Heart right ventricle (tissue), 16 donors: ENCODE measurements around the gene CUBN. TPM values are rescaled to one million over a fixed set of nuclear protein-coding genes. Genes with fewer than 3 reads are reported as not detected.
A peak's percentile ranks its signal among the peaks of the same experiment; 100 is the strongest.

Source experiments
- ATAC-seq, 8 donors: fragments of 200-7000 bp; cut with Tn5 transposase; one replicate each; pipeline ENCODE4 v1.9.1; 2020; ENCODE audit warnings: mild to moderate bottlenecking in 8 of 8, moderate library complexity in 8 of 8, moderate number of reproducible peaks in 1 of 8
- DNase-seq, 2 donors: peaks; one replicate each; pipeline ENCODE4 v3.0.0-alpha.2; 2020
- H3K27ac ChIP-seq, 10 donors: fragments of 200-600 bp; sonication (generic) in 2 of 10; one replicate each; pipeline versions ENCODE4 v1.5.0 to v1.8.0; 2020 to 2022; ENCODE audit warnings: mild to moderate bottlenecking in 3 of 10
- H3K27me3 ChIP-seq, 7 donors: fragments of 200-600 bp; one replicate each; pipeline ENCODE4 v1.8.0; 2021 to 2022; ENCODE audit warnings: mild to moderate bottlenecking in 2 of 7
- H3K36me3 ChIP-seq, 9 donors: fragments of 200-600 bp; sonication (generic) in 1 of 9; one replicate each; pipeline versions ENCODE4 v1.5.0 to v1.8.0; 2020 to 2022; ENCODE audit warnings: mild to moderate bottlenecking in 2 of 9
- H3K4me1 ChIP-seq, 9 donors: fragments of 200-600 bp; sonication (generic) in 1 of 9; one replicate each; pipeline versions ENCODE4 v1.5.0 to v1.8.0; 2020 to 2022; ENCODE audit warnings: mild to moderate bottlenecking in 4 of 9
- H3K4me3 ChIP-seq, 10 donors: fragments of 200-600 bp; sonication (generic) in 2 of 10; one replicate each; pipeline versions ENCODE4 v1.5.0 to v1.8.0; 2020 to 2022; ENCODE audit warnings: mild to moderate bottlenecking in 7 of 10, moderate library complexity in 2 of 10
- H3K9me3 ChIP-seq, 11 donors: fragments of 200-600 bp in 10 of 11; sonication (generic) in 2 of 11; one replicate each; pipeline versions ENCODE4 v1.5.0 to v1.8.0; 2013 to 2022; ENCODE audit warnings: mild to moderate bottlenecking in 2 of 11, control low read depth in 1 of 11, moderate library complexity in 1 of 11
- CTCF ChIP-seq, 9 donors: fragments of 200-600 bp; sonication (generic) in 2 of 9; IDR thresholded peaks; one replicate each; pipeline versions ENCODE4 v1.5.0 to v1.8.0; 2021 to 2022; ENCODE audit warnings: antibody characterized with exemption in 9 of 9, mild to moderate bottlenecking in 5 of 9, moderate library complexity in 1 of 9
- WGBS, 2 donors: extraction: QIAGEN DNeasy Blood & Tissue Kit; methylation state at CpG; one replicate each; pipeline ENCODE4 v1.1.7; 2013; ENCODE audit warnings: inconsistent platforms in 1 of 2; 5-methylcytosine and 5-hydroxymethylcytosine counted together
- intact Hi-C, 10 donors: fragments of 100-400 bp; cut with DNase I; formaldehyde crosslinking; loops; one replicate each; pipeline versions ENCODE4 v1.11.1 to v1.14.2; 2022
- polyA plus RNA-seq, 2 donors: library from polyadenylated mRNA; stranded (reverse); fragments of 200-250 nt; gene quantifications; one replicate each; pipeline ENCODE4 v1.2.3, GENCODE V29; 2013
- total RNA-seq, 10 donors: library from RNA; stranded (reverse); fragmentation: NEBNext Ultra II Directional in 3 of 10; extraction: Animal tissue kit (Norgen Biotek cat#: 25700) in 3 of 10; gene quantifications; one replicate each; pipeline versions ENCODE4 v1.2.1 to v1.2.4, GENCODE V29; 2021 to 2023
- donor health status: Arrhythmogenic right ventricular cardiomyopathy.
- donor health status: ischemic (EF 13 %, LVEDD 7.1; RV severe dilation, severe dysfunction).
- donor health status: healthy with polysubstance abuse.
- donor health status: DM: no; HTN: yes; CAD: no.
- donor health status: DM: no; HTN: no; CAD: no.
- donor health status: ischemic (EF 25% LVEDD 6.9; RV normal size, moderate dysfunction).
- donor health status: ischemic (EF 25% LVEDD 5.7; RV mildly dilated, moderate dysfunction).
- donor health status: healthy.
- donor health status: DM: yes; HTN: yes; CAD: no.
- donor health status: Ischemic cardiomyopathy.
- donor health status: ischemic (EF 35%, LVEDD 5.7; RV mildly dilated, moderate dysfunction).
- donor health status: nonischemic (EF 11% LVEDD 7.7; RV severe dilation, severe dysfunction).
- donor health status: DM: yes; HTN: yes; CAD: no.
- donor health status: PGD.
- donor health status: ischemic (EF 29% LVEDD 5.4; RV normal size, mild dysfunction).
- donor health status: nonischemic (EF 23%, LVEDD 6.1; RV moderate dilation, normal function).

CUBN gene
- total and polyA plus RNA-seq, 12 donors, result 0.13 to 1.2 (median 0.42) TPM

DNA sequence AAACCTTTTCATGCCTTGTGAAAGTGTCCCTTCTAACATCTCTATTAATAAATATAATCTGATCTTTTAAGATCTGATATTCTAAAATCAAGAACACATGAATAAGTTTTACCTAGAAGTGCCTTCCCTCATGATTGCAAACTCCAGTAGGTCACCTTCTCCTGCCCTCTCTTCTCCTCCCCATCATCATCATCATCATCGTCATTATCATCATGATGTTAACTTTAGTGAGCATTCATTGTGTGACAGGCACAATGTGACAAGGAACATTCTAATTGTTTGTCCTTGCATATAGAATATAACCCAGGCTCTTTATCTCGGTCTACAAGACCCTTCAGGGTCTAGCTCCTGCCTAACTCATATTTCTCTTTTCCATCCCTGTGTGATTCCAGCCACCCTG lies 51.7 kb downstream of the CUBN start:
- TF ChIP-seq CTCF (IDR thresholded peaks at IDR 0.05), result no peak
- Histone ChIP-seq H3K4me3 (no peak overlapping the region), H3K4me1 (peaks cover 0 to 33% (median 9%) of the 10 kb centered on the region in 9 donors), H3K27me3 (no peaks in the 10 kb centered on the region), H3K9me3 (no peaks in the 10 kb centered on the region), H3K36me3 (no peaks in the 10 kb centered on the region), H3K27ac (no peak overlapping the region)
- DNase-seq (no peak), ATAC-seq (no peak)
- intact Hi-C loops, result no loop called here
- 95% methylated on average over 2 of the region's 2 CpGs for WGBS, 2 donors

DNA sequence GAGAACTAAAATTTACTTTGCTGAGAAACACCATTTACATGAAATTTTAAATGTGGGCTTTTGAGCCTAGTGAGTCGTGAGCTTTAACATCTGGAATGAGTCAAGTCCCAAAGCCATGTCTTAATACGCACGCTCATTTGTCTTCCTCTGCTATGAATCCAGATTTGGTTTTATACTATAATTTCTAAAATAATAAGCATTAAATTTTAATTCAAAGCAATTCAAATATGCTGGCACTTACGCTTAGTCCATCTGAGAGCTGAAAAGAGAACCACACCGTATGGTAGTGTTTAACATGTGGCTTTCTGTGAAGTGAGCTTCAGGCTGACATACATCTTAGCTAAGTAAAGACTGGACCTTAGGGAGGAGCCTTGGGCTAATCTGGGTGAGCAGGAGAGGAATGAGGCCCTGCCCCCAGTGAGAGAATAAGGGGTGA lies 52.2 kb downstream of the CUBN start:
- intact Hi-C loops, result no loop called here
- WGBS, 2 donors, result 84 to 85% methylated on average over 5 of the region's 5 CpGs
- Histone ChIP-seq H3K9me3 (no peaks in the 10 kb centered on the region), H3K36me3 (no peaks in the 10 kb centered on the region), H3K4me1 (peaks cover 0 to 33% (median 9%) of the 10 kb centered on the region in 9 donors), H3K4me3 (no peak overlapping the region), H3K27ac (peak overlapping the region in 1 of 10 donors; percentile 81), H3K27me3 (no peaks in the 10 kb centered on the region)
- no peak for DNase-seq
- no peak for ATAC-seq
- no peak for TF ChIP-seq CTCF (IDR thresholded peaks at IDR 0.05)

DNA sequence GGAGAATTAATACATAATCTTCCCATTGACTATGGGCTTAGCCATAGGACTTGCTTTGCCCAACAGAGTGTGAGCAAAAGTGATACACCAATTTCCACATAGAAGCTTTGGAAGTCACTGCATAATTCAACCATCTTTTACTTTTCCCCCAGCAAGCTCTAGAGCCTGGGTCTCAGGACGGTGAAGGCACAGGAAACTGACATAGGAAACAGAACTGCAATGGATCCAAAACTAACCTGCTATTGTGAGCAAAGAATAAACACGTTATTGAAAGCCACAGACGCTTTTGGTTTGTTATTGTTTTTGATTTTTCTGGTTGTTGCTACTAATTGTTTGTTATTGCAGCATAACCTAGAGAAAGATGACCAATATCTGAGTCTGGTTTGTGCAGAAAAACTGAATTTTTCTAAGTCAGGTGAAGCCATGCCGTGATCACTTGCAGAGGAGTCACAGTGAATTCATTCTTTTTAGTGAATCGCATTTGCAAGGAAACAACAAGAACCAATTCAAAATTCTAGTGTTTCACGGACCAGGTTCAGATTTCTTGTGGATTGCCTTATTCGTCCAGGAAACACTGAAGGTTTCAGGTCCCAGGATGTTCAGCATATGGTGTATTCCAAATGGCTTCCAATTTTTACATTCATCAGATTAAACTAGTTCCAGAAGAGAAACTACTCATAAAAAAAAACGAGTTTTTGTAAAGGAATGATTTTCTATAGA lies 52.8 kb downstream of the CUBN start:
- intact Hi-C loops, result no loop called here
- 69 to 73% methylated on average over 8 of the region's 8 CpGs for WGBS, 2 donors
- TF ChIP-seq CTCF (IDR thresholded peaks at IDR 0.05), result no peak

DNA sequence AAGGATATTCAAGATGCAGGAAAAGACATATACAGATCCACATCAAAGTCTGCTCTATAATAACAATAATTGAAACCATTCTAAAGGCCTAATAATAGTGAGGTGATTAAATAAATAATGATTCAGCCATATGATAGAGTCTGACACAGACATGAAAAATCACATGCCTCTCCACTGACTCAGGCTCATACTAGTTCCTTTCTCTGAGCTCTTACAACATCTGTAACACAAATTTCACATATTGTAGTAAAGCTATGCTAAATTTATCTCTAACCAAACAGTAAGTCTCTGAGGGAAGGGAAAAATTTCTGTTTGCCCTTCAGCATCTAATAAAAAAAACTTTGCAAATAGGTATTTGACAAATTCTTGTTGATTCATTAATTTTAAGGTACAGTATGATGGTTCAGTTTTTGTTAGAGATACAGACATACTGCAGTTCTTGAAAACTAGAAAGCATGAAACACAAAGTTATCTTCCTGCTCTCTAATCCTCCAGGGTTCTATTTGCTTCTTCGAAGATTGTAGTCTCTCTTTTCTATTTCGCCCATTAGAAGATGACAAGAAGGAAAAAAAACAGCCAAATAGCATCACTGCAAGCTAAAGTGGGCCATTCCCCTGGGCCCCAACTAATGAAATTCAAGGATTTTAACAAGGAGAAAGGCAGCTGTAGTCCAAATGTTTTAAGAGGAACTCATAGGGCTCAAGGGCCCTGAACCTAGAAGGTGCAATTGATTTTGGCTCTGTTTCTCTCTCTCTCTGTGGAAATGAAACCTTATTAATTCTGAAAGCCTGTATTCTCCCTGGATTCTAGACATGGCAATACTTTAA lies 53.9 kb downstream of the CUBN start:
- DNase-seq (no peak), ATAC-seq (peak in 7 of 8 donors; percentile 43 to 92 (median 73))
- Histone ChIP-seq H3K36me3 (no peaks in the 10 kb centered on the region), H3K4me1 (peaks cover 0 to 33% (median 9%) of the 10 kb centered on the region in 9 donors), H3K27me3 (no peaks in the 10 kb centered on the region), H3K27ac (peak overlapping the region in 8 of 10 donors; percentile 4 to 81 (median 42)), H3K4me3 (no peak overlapping the region), H3K9me3 (no peaks in the 10 kb centered on the region)
- TF ChIP-seq CTCF (IDR thresholded peaks at IDR 0.05), result no peak
- intact Hi-C loops, result no loop called here
- 62 to 75% methylated on average over 2 of the region's 2 CpGs for WGBS, 2 donors

More for the DNA sequence above, 52.8 kb downstream of the CUBN start:
- H3K27ac ChIP-seq, result peak overlapping the region in 4 of 10 donors; percentile 4 to 81 (median 30)
- no peaks in the 10 kb centered on the region for H3K27me3 ChIP-seq
- H3K4me1 ChIP-seq, result peaks cover 0 to 33% (median 9%) of the 10 kb centered on the region in 9 donors
- ATAC-seq (no peak), DNase-seq (no peak)
- H3K4me3 ChIP-seq, result no peak overlapping the region
- H3K36me3 ChIP-seq, result no peaks in the 10 kb centered on the region
- no peaks in the 10 kb centered on the region for H3K9me3 ChIP-seq
